Motor neuron (in vitro differentiated cells): Measurements from ENCODE around the gene SYTL1. TPM values are rescaled to one million over a fixed set of nuclear protein-coding genes. Genes with fewer than 3 reads are reported as not detected.

ENCODE experiments used
- ATAC-seq, 8 experiments: fragments of 200-7000 bp; cut with Tn5 transposase; replicated peaks in 6 of 8; 2 replicates each; pipeline ENCODE4 v1.8.0; 2021; ENCODE audit warnings: mild to moderate bottlenecking in 8 of 8, moderate library complexity in 8 of 8
- H3K27ac ChIP-seq, 2 donors: fragments of 250-450 bp; sonication (Bioruptor Pico); 2 replicates each; pipeline ENCODE4 v1.9.0; 2021; ENCODE audit warnings: antibody characterized with exemption in 2 of 2, mild to moderate bottlenecking in 2 of 2, moderate library complexity in 1 of 2
- H3K4me1 ChIP-seq, 2 donors: fragments of 250-450 bp; sonication (Bioruptor Pico); replicated peaks in 1 of 2; 2 replicates each; pipeline ENCODE4 v1.6.1; 2021; ENCODE audit warnings: antibody characterized with exemption in 2 of 2, mild to moderate bottlenecking in 2 of 2, moderate library complexity in 1 of 2
- H3K4me3 ChIP-seq, 5 donors: fragments of 250-450 bp; sonication (Bioruptor Pico); 2 replicates each; pipeline ENCODE4 v1.9.0; 2021; ENCODE audit warnings: antibody characterized with exemption in 5 of 5, mild to moderate bottlenecking in 5 of 5, moderate library complexity in 4 of 5
- WGBS, 10 experiments: fragments of 450-650 bp; shearing (Covaris generic); methylation state at CpG; one replicate each; pipeline ENCODE4 v1.0.0; 2022; 5-methylcytosine and 5-hydroxymethylcytosine counted together
- in situ Hi-C, 9 experiments: fragments of 400-800 bp; cut with MboI; loops; one replicate each; pipeline ENCODE4 v1.15.0; 2021; ENCODE audit warnings: low sequenced_read_pairs in 9 of 9, low pct_unique_long_range_greater_than_20kb in 2 of 9; ENCODE audit not compliant: unreplicated experiment in 9 of 9
- total RNA-seq, 8 experiments: library from RNA; unstranded; fragments of 300-600 nt; gene quantifications; 2 replicates each; pipeline versions ENCODE4 v1.2.3 to v1.2.4, GENCODE V29; 2022

Gene SYTL1
- total RNA-seq, 8 experiments from 2014 or later = 1.2 to 21.5 (median 3.2) TPM

GRCh38 chr1:27302612-27303011 is 39.2 kb upstream of the SYTL1 start:
- Histone ChIP-seq H3K4me3 (no peak overlapping the region), H3K4me1 (peaks cover 32 to 41% of the 10 kb centered on the region in 2 donors), H3K27ac (no peak overlapping the region)
- in situ Hi-C loops = loop anchor here in 5 of 9 experiments (5.0 to 25.0 kb wide), 4 partner anchors 92 to 360 kb away; partner anchors contain the start of genes AHDC1 (in 3 of the 5), GPR3 (in 2 of the 5) and IFI6 (in 1 of the 5)
- 92 to 100% (median 100%) methylated on average over 1 to 2 of the region's 2 CpGs; no CpG with 5 or more reads in 3 of the 10 experiments for WGBS, 10 experiments
- ATAC-seq = no peak

- WGBS, 10 experiments = 65 to 100% (median 85%) methylated on average over 1 to 14 of the region's 15 CpGs; no CpG with 5 or more reads in 2 of the 10 experiments
- Histone ChIP-seq H3K4me3 (no peak overlapping the region), H3K4me1 (peaks cover 41 to 50% of the 10 kb centered on the region in 2 donors), H3K27ac (no peak overlapping the region)
- no peak for ATAC-seq
- in situ Hi-C loops = loop anchor here in 5 of 9 experiments (5.0 to 25.0 kb wide), 4 partner anchors 91 to 359 kb away; partner anchors contain the start of genes AHDC1 (in 3 of the 5), GPR3 (in 2 of the 5) and IFI6 (in 1 of the 5)
Observed at GRCh38 chr1:27303509-27303908, 38.3 kb upstream of the SYTL1 start.

- peak overlapping the region; percentile 83 to 85 for H3K27ac ChIP-seq
- in situ Hi-C loops = loop anchor here in 5 of 9 experiments (10.0 to 25.0 kb wide), 3 partner anchors 89 to 356 kb away; partner anchors contain the start of genes AHDC1 (in 3 of the 5), GPR3 (in 2 of the 5) and IFI6 (in 1 of the 5)
- 85 to 89% methylated on average over 4 to 7 of the region's 11 CpGs; no CpG with 5 or more reads in 8 of the 10 experiments for WGBS, 10 experiments
Observed at GRCh38 chr1:27306071-27306470, 35.8 kb upstream of the SYTL1 start.

GRCh38 chr1:27306892-27307761 is 34.7 kb upstream of the SYTL1 start:
- in situ Hi-C loops = loop anchor here in 5 of 9 experiments (10.0 to 25.0 kb wide), 3 partner anchors 88 to 355 kb away; partner anchors contain the start of genes AHDC1 (in 3 of the 5), GPR3 (in 2 of the 5) and IFI6 (in 1 of the 5)
- peak in 6 of 8 experiments; percentile 33 to 85 (median 76) for ATAC-seq
- H3K4me1 ChIP-seq = peaks cover 24 to 26% of the 10 kb centered on the region in 2 donors
- 57 to 100% (median 72%) methylated on average over 1 to 7 of the region's 11 CpGs; no CpG with 5 or more reads in 6 of the 10 experiments for WGBS, 10 experiments
- peak overlapping the region; percentile 83 to 85 for H3K27ac ChIP-seq
- no peak overlapping the region for H3K4me3 ChIP-seq

More at GRCh38 chr1:27306071-27306470, 35.8 kb upstream of the SYTL1 start:
- no peak for ATAC-seq
- H3K4me3 ChIP-seq = no peak overlapping the region
- peaks cover 26 to 27% of the 10 kb centered on the region in 2 donors for H3K4me1 ChIP-seq

GRCh38 chr1:27307874-27308598 is 33.8 kb upstream of the SYTL1 start:
- Histone ChIP-seq H3K4me1 (peaks cover 24 to 26% of the 10 kb centered on the region in 2 donors), H3K4me3 (no peak overlapping the region), H3K27ac (peak overlapping the region; percentile 83 to 85)
- WGBS, 10 experiments = 43 to 100% (median 61%) methylated on average over 1 to 4 of the region's 6 CpGs; no CpG with 5 or more reads in 6 of the 10 experiments
- peak in 5 of 8 experiments; percentile 69 to 77 (median 71) for ATAC-seq
- in situ Hi-C loops = loop anchor here in 5 of 9 experiments (10.0 to 25.0 kb wide), 3 partner anchors 87 to 354 kb away; partner anchors contain the start of genes AHDC1 (in 3 of the 5), GPR3 (in 2 of the 5) and IFI6 (in 1 of the 5)

- Histone ChIP-seq H3K4me3 (no peak overlapping the region), H3K4me1 (peaks cover 11 to 16% of the 10 kb centered on the region in 2 donors), H3K27ac (no peak overlapping the region)
- WGBS, 10 experiments = 14 to 100% (median 88%) methylated on average over 1 to 3 of the region's 3 CpGs
- in situ Hi-C loops = loop anchor here in 4 of 9 experiments (25.0 kb wide), 2 partner anchors 298 to 348 kb away; partner anchors contain the start of genes AHDC1 (in 3 of the 4) and IFI6 (in 1 of the 4)
- no peak for ATAC-seq
Observed at GRCh38 chr1:27314169-27314568, 27.7 kb upstream of the SYTL1 start.

- in situ Hi-C loops = loop anchor here in 4 of 9 experiments (25.0 kb wide), 2 partner anchors 298 to 348 kb away; partner anchors contain the start of genes AHDC1 (in 3 of the 4) and IFI6 (in 1 of the 4)
- no peak for ATAC-seq
- Histone ChIP-seq H3K4me1 (peaks cover 11 to 16% of the 10 kb centered on the region in 2 donors), H3K4me3 (no peak overlapping the region), H3K27ac (no peak overlapping the region)
- WGBS, 10 experiments = 21 to 95% (median 65%) methylated on average over 1 to 2 of the region's 2 CpGs; no CpG with 5 or more reads in 5 of the 10 experiments
Observed at GRCh38 chr1:27314737-27315136, 27.1 kb upstream of the SYTL1 start.

GRCh38 chr1:27316860-27317259 is 25.0 kb upstream of the SYTL1 start:
- WGBS, 10 experiments = 74 to 100% (median 94%) methylated on average over 1 to 5 of the region's 5 CpGs; no CpG with 5 or more reads in 4 of the 10 experiments
- in situ Hi-C loops = loop anchor here in 4 of 9 experiments (25.0 kb wide), 2 partner anchors 295 to 345 kb away; partner anchors contain the start of genes AHDC1 (in 3 of the 4) and IFI6 (in 1 of the 4)
- Histone ChIP-seq H3K4me3 (no peak overlapping the region), H3K4me1 (peaks cover 16 to 20% of the 10 kb centered on the region in 2 donors), H3K27ac (no peak overlapping the region)
- no peak for ATAC-seq

GRCh38 chr1:27318136-27318535 is 23.7 kb upstream of the SYTL1 start:
- Histone ChIP-seq H3K4me3 (no peak overlapping the region), H3K4me1 (peaks cover 19 to 23% of the 10 kb centered on the region in 2 donors), H3K27ac (peak overlapping the region; percentile 14 to 56)
- 0 to 40% (median 14%) methylated on average over 1 to 4 of the region's 4 CpGs; no CpG with 5 or more reads in 2 of the 10 experiments for WGBS, 10 experiments
- peak in 3 of 8 experiments; percentile 22 to 36 (median 31) for ATAC-seq
- in situ Hi-C loops = loop anchor here in 4 of 9 experiments (25.0 kb wide), 2 partner anchors 294 to 344 kb away; partner anchors contain the start of genes AHDC1 (in 3 of the 4) and IFI6 (in 1 of the 4)

GRCh38 chr1:27318596-27318995 is 23.2 kb upstream of the SYTL1 start:
- WGBS, 10 experiments = 17 to 100% (median 67%) methylated on average over 1 of the region's 1 CpG; no CpG with 5 or more reads in 6 of the 10 experiments
- in situ Hi-C loops = loop anchor here in 4 of 9 experiments (25.0 kb wide), 2 partner anchors 294 to 344 kb away; partner anchors contain the start of genes AHDC1 (in 3 of the 4) and IFI6 (in 1 of the 4)
- Histone ChIP-seq H3K4me3 (no peak overlapping the region), H3K27ac (peak overlapping the region; percentile 14 to 56), H3K4me1 (peaks cover 23 to 28% of the 10 kb centered on the region in 2 donors)
- ATAC-seq = peak in 2 of 8 experiments; percentile 1 to 3

GRCh38 chr1:27321813-27322568 is 19.8 kb upstream of the SYTL1 start, which contains the start of gene TMEM222:
Gene TMEM222 (plus strand): TSS chr1:27322163. CDS start chr1:27322198, 35 bp downstream.
- in situ Hi-C loops = loop anchor here in 5 of 9 experiments (10.0 to 25.0 kb wide), 3 partner anchors 63 to 340 kb away; partner anchors contain the start of genes AHDC1 (in 3 of the 5), CD164L2 (in 1 of the 5) and IFI6 (in 1 of the 5)
- ATAC-seq = peak; percentile 91 to 97 (median 94)
- peak within 1 kb of the TSS; percentile 93 to 95 for H3K27ac ChIP-seq

More at GRCh38 chr1:27321813-27322568, 19.8 kb upstream of the SYTL1 start, which contains the start of gene TMEM222:
- Histone ChIP-seq H3K4me3 (peak within 1 kb of the TSS; percentile 66 to 97 (median 91)), H3K4me1 (peaks cover 24 to 29% of the 10 kb centered on the region in 2 donors)
- WGBS, 10 experiments = 0 to 7% (median 0%) methylated on average over 1 to 43 of the region's 67 CpGs; no CpG with 5 or more reads in 1 of the 10 experiments
